GM19238 (cell line): Measurements from ENCODE around the gene LRRC19.

Experiments used
- DNase-seq: peaks from one replicate; pipeline ENCODE4 v3.0.0; 2011; ENCODE audit warnings: low spot score; ENCODE audit not compliant: insufficient read length

Gene LRRC19

GRCh38 chr9:26955921-26956859, 49.3 kb downstream of the LRRC19 start, which contains the start of gene IFT74:
TSS of gene IFT74 (plus strand) at chr9:26956412. CDS start at chr9:26961968, 5,556 bp downstream.
- DNase-seq, result peak; percentile 90

- no peak for DNase-seq
These were observed 50.1 kb downstream of the LRRC19 start for GRCh38 chr9:26955222-26955903.

GRCh38 chr9:26954050-26954508, 51.4 kb downstream of the LRRC19 start:
- DNase-seq, result no peak

DNA sequence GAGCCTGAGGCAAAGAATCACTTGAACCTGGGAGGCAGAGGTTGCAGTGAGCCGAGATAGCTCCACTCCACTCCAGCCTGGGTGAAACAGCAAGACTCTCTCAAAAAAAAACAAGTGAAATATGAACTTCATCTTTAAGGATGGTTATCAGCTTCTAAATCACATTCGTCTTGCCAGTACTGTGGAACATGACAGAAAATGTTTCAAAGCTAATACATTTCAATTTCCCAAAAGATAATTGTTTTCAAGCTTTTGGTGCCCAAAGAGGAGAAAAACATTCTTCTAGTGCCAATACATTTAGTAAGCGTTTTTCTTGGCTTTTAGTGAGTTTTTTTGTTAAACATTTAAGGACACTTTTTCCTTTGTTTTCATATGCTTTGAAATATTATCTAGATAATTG, 53.7 kb downstream of the LRRC19 start:
- DNase-seq, result no peak

GRCh38 chr9:26950521-26950920, 55.0 kb downstream of the LRRC19 start:
- no peak for DNase-seq

DNA sequence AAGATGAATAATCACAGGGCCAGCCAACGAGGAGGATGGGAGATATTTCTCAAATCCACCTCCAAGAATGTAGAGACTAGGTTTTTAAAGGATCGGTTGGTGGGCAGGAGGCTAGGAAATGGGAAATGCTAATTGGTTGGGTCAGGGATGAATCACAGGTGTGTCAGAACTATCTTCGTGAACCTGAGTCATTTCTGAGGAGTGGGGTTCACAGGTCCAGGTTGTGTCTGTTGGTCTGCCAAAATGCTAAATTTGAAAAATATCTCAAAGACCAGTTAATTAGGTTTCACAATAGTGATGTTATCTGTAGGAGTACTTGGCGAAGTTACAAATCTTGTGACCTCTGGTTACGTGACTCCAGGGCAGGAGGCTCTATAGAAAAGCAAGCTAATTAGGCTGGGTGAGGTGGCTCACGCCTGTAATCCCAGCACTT, 55.8 kb downstream of the LRRC19 start:
- DNase-seq, result no peak

- no peak for DNase-seq
These were observed 57.7 kb downstream of the LRRC19 start for GRCh38 chr9:26947736-26948135.

DNA sequence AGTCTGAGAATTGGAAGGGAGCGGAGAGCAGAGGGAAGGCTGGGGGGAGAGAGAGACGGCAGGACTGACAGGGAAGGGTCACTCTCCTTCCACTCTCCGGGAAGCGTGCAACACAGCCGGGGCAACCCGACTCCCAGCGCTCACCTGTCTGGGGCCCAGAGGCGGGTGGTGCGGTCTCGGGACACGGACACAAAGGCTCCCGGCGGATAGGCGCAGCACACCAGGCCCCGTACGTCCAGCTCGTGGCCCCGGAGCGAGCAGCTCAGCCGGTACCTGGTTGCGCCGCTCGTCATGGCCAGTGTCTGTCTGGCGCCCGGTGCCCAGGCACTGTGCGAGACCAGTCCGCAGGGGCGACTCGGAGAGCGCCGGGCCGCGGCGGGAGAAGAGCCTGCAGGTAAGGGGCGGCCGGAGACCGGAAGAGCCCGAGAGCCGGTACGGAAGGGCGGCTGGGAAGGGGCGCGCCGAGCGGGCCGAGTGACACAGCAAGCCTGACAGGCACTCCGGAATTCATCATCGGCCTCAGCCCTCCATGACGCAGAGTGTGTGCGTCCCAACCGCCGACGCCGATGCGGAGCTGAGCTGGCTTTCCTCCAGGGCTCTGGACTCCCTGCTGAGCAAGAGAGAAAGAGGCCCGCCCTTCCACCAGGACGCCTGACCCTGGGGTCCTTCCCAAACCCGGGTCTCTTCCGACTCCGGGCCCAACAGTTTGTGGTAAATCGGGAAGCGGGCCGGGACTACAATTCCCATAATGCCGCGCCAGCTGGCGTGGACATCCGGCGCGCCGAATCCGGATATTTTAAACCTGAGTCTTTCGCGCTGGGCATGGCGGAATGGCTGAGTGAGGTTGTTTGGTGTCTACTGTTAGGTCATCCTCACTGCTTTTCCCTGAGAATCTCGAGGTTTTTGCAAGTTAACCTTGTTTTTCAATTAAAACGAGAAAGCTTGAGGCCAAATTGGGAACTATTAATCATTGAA, 58.4 kb downstream of the LRRC19 start, which contains the start of gene PLAA:
Gene PLAA (minus strand): TSS at position 490 of the 975 bp plus-strand sequence. CDS start 197 bp downstream, at position 293.
- DNase-seq, result peak; percentile 86

DNA sequence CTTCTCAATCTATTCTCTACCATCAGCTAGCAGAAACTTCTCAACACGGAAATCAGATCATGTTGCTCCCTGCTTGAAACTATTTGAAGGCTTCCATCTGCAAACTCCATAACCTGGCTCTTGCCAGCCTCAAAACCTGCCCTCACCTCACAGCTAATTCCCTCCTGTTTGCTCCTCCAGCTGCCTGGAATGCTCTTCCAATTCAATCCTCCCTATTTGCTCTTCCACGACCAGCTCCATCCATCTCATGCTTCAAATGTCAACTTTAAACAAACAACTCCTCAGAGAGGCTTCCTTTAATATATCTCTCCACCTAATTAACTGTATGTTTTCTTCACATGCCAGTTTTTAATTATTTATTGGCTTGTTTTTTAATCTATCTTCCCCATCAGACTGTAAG, 59.9 kb downstream of the LRRC19 start:
- no peak for DNase-seq
